A673 (cell line): ENCODE results near the gene RTN1. TPM values are rescaled to one million over a fixed set of nuclear protein-coding genes. Genes with fewer than 3 reads are reported as not detected.

Experiments
- Bru-seq: library from RNA; stranded (reverse); fragments of 400-500 nt; gene quantifications from one replicate; lab custom pipeline; 2021; lab: Mats Ljungman, UMichigan
- BruChase-seq, 2 experiments: library from RNA; stranded (reverse); fragments of 400-500 nt; gene quantifications; one replicate each; lab custom pipeline; 2021; lab: Mats Ljungman, UMichigan
- BruUV-seq: library from RNA; stranded (reverse); fragments of 400-500 nt; replicated peaks from 2 replicates; lab custom pipeline; 2021; lab: Mats Ljungman, UMichigan
- CTCF ChIA-PET: fragments of 300-600 bp; sonication (Branson Sonifier 250); formaldehyde crosslinking; loops from one replicate; lab custom pipeline; 2022; ENCODE audit warnings: antibody characterized with exemption; lab: Charles Lee
- POLR2A ChIA-PET: fragments of 300-600 bp; sonication (Branson Sonifier 250); formaldehyde crosslinking; loops from one replicate; lab custom pipeline; 2022; ENCODE audit warnings: antibody characterized with exemption; ENCODE audit not compliant: low non-redundant PET; lab: Charles Lee
- DNase-seq: peaks from one replicate; pipeline ENCODE4 v3.0.0-alpha.2; 2015; ENCODE audit warnings: low spot score
- H3K27ac ChIP-seq: fragments of 200-600 bp; sonication (generic); 2 replicates; pipeline ENCODE4 v1.5.1; 2016; ENCODE audit warnings: mixed run types, low read depth, mild to moderate bottlenecking, mixed read lengths, antibody characterized with exemption, low read length; ENCODE audit not compliant: poor library complexity, severe bottlenecking
- H3K27me3 ChIP-seq: fragments of 200-600 bp; sonication (generic); replicated peaks from 2 replicates; pipeline ENCODE4 v1.6.1; 2017; ENCODE audit warnings: mixed run types, low read depth, mild to moderate bottlenecking, mixed read lengths, antibody characterized with exemption, low read length; ENCODE audit not compliant: insufficient read depth, poor library complexity
- H3K36me3 ChIP-seq: fragments of 200-600 bp; sonication (generic); 2 replicates; pipeline ENCODE4 v1.6.1; 2016; ENCODE audit warnings: mixed run types, mild to moderate bottlenecking, mixed read lengths, antibody characterized with exemption, low read length; ENCODE audit not compliant: insufficient read depth, poor library complexity, severe bottlenecking
- H3K4me1 ChIP-seq: fragments of 200-600 bp; sonication (generic); 2 replicates; pipeline ENCODE4 v1.6.1; 2017; ENCODE audit warnings: mixed run types, mild to moderate bottlenecking, mixed read lengths, antibody characterized with exemption, low read length; ENCODE audit not compliant: insufficient read depth, poor library complexity, severe bottlenecking
- H3K4me3 ChIP-seq: fragments of 200-600 bp; sonication (generic); 2 replicates; pipeline ENCODE4 v1.5.1; 2016; ENCODE audit warnings: low read depth, mixed run types, mild to moderate bottlenecking, mixed read lengths, low read length; ENCODE audit not compliant: poor library complexity, severe bottlenecking
- H3K9me3 ChIP-seq: fragments of 200-600 bp; sonication (generic); 2 replicates; pipeline ENCODE4 v1.6.1; 2016; ENCODE audit warnings: mixed run types, low read depth, mild to moderate bottlenecking, mixed read lengths, antibody characterized with exemption, low read length; ENCODE audit not compliant: poor library complexity, severe bottlenecking
- EZH2 ChIP-seq: fragments of 200-600 bp; sonication (generic); IDR thresholded peaks from 2 replicates; pipeline ENCODE4 v1.6.1; 2017; ENCODE audit warnings: borderline replicate concordance, low read depth, mild to moderate bottlenecking, mixed read lengths, antibody characterized with exemption, low read length; ENCODE audit not compliant: poor library complexity, severe bottlenecking
- intact Hi-C: fragments of 100-400 bp; cut with micrococcal nuclease; formaldehyde crosslinking; loops from one replicate; pipeline ENCODE4 v1.10.0; 2022; ENCODE audit not compliant: unreplicated experiment
- long read RNA-seq: library from polyadenylated mRNA; stranded (forward); transcript quantifications from one replicate; pipeline ENCODE4 v2.0.0, GENCODE V29; 2022
- total RNA-seq: library from RNA; stranded (reverse); gene quantifications from 2 replicates; pipeline ENCODE4 v1.2.3, GENCODE V29; 2021
- TF ChIP-seq, protein P1 (sequence below): fragments of 300-800, 200-600 bp; sonication (generic); conservative IDR thresholded peaks from 2 replicates; pipeline ENCODE4 v1.5.1; 2017; ENCODE audit warnings: low read depth, mild to moderate bottlenecking, antibody characterized with exemption, low read length, moderate library complexity, mixed read lengths

The RTN1 gene, protein sequence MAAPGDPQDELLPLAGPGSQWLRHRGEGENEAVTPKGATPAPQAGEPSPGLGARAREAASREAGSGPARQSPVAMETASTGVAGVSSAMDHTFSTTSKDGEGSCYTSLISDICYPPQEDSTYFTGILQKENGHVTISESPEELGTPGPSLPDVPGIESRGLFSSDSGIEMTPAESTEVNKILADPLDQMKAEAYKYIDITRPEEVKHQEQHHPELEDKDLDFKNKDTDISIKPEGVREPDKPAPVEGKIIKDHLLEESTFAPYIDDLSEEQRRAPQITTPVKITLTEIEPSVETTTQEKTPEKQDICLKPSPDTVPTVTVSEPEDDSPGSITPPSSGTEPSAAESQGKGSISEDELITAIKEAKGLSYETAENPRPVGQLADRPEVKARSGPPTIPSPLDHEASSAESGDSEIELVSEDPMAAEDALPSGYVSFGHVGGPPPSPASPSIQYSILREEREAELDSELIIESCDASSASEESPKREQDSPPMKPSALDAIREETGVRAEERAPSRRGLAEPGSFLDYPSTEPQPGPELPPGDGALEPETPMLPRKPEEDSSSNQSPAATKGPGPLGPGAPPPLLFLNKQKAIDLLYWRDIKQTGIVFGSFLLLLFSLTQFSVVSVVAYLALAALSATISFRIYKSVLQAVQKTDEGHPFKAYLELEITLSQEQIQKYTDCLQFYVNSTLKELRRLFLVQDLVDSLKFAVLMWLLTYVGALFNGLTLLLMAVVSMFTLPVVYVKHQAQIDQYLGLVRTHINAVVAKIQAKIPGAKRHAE
- total RNA-seq = 3.0 and 4.0 TPM in 2 replicates
- Bru-seq, nascent RNA = percentile 35 among the genes with signal in this experiment
- BruChase-seq, experiment 1, labeled RNA remaining after a 2-hour chase = percentile 33 among the genes with signal in this experiment
- BruChase-seq, experiment 2, labeled RNA remaining after a 6-hour chase = percentile 29 among the genes with signal in this experiment
- long read RNA-seq, transcript RTN1-201 (9 exons, 3,435 nt) = major isoform, 10 of 14 reads
- long read RNA-seq, partial matches to known transcripts = 0 of 14 reads
- long read RNA-seq, other reads (novel, unspliced or antisense) = 1 of 14 reads

DNA sequence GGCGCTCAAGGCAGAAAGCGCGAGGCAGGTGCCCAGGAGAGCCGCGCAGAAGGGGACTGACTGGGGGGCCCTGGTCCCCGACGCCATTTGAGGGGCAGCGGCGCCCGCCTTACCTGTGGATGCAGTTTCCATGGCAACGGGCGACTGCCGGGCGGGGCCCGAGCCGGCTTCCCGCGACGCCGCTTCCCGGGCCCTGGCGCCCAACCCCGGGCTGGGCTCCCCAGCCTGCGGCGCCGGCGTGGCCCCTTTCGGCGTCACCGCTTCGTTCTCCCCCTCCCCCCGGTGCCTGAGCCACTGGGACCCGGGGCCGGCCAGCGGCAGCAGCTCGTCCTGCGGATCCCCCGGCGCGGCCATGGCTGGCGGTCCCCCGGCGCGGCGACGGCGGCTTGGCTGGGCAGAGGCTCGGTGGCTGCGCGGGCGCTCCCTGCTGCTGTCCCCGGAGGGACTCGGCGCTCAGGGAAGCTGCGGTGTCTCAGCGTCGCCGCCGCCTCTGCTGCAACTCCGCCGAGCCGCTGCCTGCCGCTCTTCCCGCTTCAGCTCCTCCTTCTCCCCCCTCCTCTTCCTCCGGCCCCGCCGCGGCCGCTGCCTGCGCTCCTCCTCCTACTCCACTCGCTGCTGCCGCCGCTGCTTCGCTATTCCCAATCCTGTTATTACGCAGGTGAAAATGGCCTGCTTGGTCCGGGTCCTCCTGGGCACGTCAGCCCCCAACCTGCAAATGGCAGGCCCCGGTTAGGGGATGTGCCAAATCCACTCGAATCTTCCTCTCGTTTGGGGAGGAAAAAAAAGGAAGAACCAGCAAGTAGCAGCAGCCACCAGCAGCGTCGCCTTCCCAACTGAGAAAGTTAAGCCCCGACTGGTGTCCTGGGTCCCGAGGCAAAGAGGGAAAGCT, at the start of gene RTN1:
TSS of gene RTN1 (minus strand) at position 500 of the 889 bp plus-strand sequence. CDS start at position 354, 146 bp downstream.
- TF ChIP-seq, protein P1, sequence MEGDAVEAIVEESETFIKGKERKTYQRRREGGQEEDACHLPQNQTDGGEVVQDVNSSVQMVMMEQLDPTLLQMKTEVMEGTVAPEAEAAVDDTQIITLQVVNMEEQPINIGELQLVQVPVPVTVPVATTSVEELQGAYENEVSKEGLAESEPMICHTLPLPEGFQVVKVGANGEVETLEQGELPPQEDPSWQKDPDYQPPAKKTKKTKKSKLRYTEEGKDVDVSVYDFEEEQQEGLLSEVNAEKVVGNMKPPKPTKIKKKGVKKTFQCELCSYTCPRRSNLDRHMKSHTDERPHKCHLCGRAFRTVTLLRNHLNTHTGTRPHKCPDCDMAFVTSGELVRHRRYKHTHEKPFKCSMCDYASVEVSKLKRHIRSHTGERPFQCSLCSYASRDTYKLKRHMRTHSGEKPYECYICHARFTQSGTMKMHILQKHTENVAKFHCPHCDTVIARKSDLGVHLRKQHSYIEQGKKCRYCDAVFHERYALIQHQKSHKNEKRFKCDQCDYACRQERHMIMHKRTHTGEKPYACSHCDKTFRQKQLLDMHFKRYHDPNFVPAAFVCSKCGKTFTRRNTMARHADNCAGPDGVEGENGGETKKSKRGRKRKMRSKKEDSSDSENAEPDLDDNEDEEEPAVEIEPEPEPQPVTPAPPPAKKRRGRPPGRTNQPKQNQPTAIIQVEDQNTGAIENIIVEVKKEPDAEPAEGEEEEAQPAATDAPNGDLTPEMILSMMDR = no peak
- no peak for TF ChIP-seq EZH2
- Histone ChIP-seq H3K4me3 (peak within 1 kb of the TSS; percentile 61), H3K36me3 (no peaks in the 10 kb centered on the region), H3K27ac (no peak within 1 kb of the TSS), H3K9me3 (no peaks in the 10 kb centered on the region), H3K27me3 (peaks cover 70% of the 10 kb centered on the region), H3K4me1 (peaks cover 6% of the 10 kb centered on the region)
- BruUV-seq = no TSS peak
- CTCF ChIA-PET = no interaction called here
- DNase-seq = peak; percentile 74
- POLR2A ChIA-PET = no interaction called here
- intact Hi-C loops = loop anchor here (5.0 kb wide), 1 partner anchor 38 kb away; no protein-coding TSS in a partner anchor

DNA sequence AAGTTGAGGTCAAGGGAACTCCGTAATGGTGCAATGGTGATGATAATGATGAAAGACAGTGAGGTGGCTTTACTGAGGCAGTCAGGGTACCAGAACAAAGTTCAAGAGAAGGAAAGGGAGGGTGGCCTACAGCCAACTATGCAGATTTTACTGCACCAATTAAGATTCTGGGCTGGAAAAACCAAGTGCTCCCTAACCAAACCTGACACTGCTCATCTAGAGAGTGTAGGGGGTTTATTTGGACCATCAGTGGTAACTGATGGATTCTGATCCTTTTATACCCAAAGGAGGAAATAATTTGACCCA, 49.8 kb upstream of the RTN1 start:
- Histone ChIP-seq H3K9me3 (no peaks in the 10 kb centered on the region), H3K36me3 (no peaks in the 10 kb centered on the region), H3K27me3 (no peaks in the 10 kb centered on the region), H3K4me1 (no peaks in the 10 kb centered on the region), H3K27ac (no peak overlapping the region), H3K4me3 (no peak overlapping the region)
- intact Hi-C loops = no loop called here
- no TSS peak for BruUV-seq
- ChIA-PET CTCF (no interaction called here), POLR2A (no interaction called here)
- TF ChIP-seq EZH2 = no peak
- TF ChIP-seq, protein P1 = no peak
- no peak for DNase-seq
